Activated gamma-delta T cell (primary cell): Measurements from ENCODE around the gene HID1.

Source experiments
- DNase-seq: peaks from one replicate; lab custom pipeline; 2025; lab: John Stamatoyannopoulos, UW

The HID1 gene

DNA sequence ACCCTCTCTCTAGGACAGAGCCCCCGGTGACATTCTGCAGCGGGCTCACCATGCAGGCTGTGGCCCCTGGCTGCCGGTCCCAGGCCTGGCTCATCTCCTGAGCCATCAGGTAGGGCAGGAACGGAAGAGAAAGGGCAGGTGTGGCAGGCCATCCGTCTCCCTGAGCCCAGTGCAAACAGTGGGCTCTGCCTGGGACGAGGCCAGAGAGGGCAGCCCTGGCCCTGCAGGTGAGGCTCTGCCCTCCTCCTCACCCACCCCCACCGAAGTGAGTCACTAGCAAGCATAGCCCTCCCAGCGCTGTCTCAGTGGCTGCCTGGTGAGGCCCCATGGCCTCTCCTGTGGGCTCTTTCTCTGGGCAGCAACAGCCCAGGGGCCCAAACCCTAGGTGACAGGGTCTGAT, 22.4 kb downstream of the HID1 start:
- DNase-seq, result no peak

DNA sequence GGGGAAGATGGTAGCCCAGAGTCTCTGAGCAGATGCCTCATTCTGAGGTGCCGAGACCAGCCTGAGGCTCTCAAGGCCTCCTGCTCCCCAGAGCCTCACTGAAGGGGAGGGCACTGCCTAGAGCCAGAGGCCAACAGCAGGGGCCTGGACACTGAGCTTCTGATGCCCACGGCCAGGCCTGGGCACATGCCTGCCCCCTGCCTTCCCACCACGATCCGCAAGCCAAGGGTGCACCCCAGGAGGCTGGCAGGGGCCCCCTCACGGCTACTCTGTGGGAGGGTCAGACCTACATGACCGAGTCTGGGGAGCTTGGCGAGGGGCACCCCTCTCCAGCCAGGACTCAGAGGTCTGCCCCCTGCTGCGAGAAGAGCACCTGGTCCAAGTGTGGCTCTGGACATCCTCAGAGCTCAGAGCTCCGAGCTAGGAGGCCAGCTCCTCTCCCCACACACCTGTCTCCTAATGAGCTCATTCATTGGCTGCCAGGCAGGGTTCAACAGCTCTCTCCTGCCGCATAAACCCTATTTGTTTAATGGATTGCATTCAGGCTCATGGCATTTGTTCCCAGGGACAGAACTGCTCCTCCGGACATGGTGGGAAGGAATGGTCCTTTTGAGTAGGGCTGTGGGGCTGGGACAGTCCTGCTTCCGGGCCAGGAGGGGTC, 23.0 kb downstream of the HID1 start:
- no peak for DNase-seq

DNA sequence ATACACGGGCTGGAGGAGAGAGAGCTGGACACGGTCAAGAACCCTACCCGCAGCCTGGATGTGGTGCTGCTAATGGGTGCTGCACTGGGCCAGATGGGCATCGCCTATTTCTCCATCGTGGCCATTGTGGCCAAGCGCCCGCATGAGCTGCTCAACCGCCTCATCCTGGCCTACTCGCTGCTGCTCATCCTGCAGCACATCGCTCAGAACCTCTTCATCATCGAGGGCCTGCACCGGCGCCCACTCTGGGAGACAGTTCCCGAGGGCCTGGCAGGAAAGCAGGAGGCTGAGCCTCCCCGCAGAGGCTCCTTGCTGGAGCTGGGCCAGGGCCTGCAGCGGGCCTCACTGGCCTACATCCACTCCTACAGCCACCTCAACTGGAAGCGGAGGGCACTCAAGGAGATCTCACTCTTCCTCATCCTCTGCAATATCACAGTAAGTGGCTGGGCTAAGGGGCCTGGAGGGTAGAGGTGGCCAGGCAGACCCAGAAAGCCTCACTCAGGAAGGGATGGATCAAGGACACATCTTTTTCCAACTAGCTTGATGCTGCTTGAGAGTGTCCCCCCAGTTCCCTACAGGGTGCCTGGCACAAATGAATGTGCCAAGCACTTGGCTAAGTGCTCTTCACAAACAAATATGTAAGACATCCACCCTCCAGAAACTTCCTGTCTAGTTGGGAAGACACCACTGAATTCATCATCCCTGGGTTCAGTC, 25.4 kb downstream of the HID1 start:
- no peak for DNase-seq

DNA sequence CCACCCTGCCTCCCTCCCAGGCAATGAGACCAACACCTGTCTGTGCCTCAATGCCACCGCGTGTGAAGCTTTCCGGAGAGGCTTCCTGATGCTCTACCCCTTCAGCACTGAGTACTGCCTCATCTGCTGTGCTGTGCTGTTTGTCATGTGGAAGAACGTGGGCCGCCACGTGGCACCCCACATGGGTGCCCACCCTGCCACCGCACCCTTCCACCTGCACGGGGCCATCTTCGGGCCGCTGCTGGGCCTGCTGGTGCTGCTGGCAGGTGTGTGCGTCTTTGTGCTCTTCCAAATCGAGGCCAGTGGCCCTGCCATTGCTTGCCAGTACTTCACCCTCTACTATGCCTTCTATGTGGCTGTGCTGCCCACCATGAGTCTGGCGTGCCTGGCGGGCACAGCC, 25.9 kb downstream of the HID1 start:
- no peak for DNase-seq

DNA sequence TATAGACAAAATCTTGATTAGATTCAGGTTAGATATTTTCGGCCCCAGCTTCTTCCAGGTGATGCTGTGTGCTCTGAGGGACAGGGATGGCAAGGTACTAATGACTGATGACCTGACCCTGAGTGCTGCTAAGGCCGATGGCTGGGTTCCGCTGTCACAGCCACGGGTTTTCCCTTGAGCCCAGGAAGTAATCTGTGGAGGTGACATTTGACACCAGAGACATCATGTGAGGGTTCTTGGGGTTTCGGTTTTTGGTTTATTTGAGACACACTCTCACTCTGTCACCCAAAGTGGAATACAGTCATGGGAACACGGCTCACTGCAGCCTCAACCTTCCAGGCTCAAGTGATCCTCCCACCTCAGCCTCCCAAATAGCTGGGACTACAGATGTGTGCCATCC, 27.0 kb downstream of the HID1 start:
- no peak for DNase-seq

DNA sequence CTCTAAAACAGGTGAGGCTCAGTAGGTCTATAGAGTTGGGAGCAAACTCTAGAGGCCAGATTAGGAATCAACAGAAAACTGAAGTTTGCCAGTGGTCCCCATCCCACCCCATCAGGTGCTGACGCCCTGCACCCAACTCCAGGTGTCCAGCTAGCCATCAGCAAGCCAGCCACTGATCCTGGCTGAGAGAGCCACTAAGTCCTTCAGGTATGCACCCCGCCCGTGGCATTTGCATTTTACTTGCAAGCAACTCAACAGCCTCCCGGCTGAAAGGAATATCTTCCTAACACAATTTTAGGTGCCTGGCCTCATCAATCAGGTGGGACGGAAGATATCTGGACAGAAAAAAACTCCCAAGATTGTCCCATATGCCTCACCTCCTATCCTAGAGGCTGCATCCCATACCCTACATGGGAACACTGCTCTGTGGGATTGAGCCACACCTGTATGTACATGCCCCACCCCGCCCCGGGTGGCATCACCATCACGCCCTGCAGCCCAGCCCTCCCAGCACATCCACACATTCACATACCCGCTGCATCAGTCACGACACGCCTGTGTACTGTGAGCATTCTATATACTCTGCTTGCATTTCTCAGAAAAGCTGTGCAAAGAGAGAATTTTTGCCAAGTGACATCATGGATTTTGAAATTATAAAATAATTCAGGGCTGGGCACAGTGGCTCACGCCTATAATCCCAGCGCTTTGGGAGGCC, 28.6 kb downstream of the HID1 start:
- DNase-seq, result no peak

DNA sequence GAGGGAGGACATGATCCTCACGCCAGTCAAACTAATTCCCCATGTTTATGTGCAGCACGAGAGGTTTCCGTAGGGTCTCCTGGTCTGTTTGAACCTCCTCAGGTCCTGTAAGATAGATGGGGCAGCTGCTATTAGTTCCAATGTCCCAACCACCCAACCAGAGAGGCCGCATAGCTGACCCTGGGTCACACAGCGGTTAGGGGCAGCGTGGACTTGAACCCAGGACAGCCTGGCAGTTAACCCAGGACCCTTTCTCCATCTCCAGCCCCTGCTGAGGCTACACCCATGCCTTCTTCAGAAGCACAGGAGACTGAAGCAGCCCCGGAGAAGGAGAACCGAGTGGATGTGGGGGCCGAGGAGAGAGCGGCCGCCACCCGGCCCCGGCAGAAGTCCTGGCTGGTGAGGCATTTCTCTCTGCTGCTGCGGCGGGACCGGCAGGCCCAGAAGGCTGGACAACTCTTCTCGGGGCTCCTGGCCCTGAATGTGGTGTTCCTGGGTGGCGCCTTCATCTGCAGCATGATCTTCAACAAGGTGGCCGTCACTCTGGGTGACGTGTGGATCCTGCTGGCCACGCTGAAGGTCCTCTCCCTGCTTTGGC, 31.3 kb downstream of the HID1 start:
- DNase-seq, result no peak

DNA sequence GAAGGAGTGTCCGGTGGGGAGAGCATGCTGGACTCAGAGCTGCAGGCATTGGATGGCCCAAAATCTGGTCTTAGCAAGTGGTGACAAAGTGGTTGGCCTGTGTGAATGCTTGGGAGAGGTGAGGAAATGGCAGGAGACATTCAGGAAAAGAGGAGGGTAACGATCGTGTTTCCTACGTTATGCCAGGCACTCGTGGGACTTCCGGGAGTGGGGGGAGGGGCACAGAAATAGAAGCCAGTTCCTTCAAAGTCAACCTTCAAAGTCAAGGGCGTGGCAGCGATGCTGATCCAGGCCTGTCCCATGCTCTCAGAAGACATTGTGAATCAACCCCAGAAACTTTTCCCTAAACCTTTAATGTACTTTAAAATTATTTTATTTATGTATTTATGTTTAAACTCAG, 33.0 kb downstream of the HID1 start:
- no peak for DNase-seq

DNA sequence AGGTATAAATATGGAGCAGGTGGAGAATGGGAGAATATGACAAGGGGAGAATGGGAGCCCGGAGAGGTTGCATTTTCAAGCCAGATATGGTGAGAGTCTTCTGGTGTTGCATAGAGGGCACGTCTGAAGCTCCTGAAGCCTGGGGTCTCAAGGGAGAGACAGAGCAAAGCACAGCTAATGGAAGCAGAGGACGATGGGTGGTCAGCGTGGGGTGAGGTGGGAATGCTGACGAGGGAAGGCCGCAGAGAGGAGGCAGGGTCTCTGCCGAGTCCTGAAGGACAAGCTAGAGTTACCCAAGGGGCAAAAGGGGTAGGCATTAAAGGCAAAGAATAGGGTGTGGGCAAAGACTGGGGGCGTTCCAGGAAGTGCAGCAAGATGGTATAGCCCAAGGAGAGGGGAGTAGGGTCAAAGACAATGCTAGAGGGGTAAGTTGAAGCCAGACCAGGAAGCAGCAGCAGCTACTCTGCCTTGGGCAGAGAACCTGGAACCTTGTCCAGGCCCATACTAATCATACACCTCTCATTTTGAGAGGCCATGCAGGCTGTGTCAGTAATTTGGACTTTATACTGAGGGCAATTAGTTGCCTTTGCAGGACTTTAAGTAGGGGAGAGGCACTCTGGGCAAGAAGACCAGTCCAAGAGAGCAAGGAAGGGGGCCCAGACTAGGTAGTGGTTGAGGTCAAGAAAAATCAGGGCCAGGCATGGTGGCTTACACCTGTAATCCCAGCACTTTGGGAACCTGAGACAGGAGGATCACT, 34.2 kb downstream of the HID1 start:
- DNase-seq, result no peak

DNA sequence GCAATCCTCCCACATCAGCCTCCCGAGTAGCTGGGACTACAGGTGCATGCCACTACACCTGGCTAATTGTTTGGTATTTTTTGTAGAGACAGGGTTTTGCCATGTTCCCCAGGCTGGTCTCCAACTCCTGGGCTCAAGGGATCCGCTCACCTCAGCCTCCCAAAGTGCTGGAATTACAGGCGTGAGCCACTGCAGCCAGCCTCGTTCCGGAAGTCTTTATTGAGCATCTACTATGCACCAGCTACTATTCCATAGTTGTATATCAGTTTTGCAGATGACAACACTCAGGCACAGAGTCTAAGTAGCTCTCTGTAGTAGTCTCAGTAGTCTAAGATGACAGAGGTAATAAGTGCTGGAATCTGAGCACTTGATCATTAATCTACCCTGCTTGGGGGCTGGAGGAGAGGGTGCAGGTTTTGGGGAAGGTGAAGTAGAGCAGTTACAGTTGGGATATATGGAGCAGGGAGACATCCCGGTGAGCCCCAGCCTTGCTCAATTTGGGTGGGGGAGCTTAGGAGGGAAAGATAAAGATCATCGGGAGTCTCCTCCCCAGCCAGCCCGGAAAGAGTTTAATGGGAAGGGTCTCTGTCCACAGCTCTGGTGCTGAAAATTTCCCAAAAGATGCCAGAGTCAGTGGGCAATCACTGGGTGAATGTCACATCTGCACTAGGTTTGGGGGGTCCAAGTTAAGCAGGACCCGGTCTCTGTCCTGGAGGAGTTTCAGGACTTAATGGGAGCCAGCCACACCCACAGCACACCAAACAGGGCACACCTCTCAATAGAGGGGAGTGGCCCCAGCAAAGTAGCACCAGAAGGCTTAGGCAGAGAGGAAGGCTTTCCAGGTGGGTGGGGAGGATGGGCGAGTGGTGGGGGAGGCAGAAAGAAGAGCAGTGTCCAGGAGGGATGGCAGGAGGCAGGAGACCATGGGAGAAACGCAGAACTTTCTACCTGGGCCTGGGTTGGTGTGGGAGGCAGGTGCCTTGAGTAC, 35.2 kb downstream of the HID1 start:
- no peak for DNase-seq

DNA sequence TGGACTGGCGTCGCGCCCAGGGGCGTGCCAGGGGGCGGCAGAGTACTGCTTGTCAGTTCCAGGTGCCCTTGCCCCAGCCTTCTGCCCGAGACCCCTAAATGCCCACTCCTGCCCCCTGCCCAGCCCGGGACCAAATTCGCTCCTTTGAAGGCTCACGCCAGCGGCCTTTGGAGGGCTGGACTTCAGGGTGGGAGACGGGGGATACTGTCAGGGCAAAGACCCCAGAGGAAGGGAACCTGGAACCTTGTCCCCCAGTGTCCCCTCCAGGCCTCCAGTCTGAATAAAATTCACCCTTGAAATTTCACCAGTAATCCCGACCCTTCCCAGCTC, 36.1 kb downstream of the HID1 start:
- DNase-seq, result no peak

DNA sequence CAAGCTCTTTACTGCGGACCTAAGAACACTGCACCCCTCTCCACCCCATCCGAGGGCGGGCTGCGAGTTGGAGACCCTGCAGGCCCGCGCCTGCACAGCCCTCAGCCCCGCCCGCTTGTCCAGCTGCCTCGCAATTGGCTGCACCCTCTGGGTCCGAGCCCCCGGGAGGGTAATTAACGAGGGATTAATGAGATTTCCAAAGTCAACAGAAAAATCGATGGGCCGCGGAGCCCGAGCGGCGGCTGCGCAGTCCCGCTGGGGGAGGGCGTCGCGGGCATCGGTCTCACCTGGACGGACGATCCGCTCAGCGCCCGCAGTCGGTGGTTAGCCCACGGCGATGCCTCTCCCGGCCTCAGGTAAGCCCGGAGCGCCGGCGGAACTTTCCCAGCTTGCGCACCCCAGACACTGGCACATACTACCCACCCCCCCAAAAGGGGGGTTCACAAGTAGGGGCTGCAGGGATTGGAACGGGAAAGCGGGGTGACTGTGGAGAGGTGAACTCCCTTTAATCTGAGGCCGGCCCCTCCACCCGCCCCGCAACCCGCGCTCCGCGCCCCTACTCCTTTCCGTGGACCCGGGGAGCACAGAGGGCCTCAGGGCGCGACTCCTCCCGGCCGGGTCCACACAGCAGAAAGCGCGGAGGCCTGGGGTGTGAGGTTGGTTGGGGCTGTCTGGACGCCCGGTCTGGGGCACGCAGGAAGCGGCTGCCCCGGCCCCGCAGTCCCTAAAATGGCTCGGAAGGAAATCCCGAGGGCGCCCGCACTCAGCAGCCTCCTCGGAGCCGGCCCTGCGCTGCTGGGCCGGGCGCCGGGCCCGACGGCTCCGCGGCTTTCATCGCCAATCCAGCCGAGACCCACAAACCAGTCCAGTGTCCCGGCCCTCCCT, 36.7 kb downstream of the HID1 start, which contains the start of gene OTOP3:
OTOP3 (plus strand) TSS at position 314 of the 885 bp plus-strand sequence; CDS start at position 338, 24 bp downstream.
- no peak for DNase-seq

DNA sequence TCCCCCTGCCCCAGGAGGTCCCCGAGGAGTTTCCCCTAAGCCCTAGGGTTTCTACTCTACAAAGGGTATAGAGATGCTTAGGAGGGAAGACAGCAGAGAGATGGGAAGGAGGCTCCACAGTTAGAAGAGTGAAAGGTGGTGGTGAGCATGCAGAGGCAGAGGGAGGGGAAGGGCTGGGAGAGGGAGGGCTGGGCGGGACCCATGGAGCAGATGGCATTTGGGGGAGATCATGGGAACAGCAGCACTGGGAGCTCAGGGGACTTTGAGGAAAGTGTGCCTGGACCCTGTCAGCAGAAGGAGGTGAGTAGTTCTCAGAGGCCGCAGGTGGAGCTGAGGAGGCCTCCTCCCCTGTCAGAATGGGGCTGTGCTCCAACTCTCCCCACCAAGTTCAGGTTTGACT, 37.5 kb downstream of the HID1 start:
- no peak for DNase-seq

DNA sequence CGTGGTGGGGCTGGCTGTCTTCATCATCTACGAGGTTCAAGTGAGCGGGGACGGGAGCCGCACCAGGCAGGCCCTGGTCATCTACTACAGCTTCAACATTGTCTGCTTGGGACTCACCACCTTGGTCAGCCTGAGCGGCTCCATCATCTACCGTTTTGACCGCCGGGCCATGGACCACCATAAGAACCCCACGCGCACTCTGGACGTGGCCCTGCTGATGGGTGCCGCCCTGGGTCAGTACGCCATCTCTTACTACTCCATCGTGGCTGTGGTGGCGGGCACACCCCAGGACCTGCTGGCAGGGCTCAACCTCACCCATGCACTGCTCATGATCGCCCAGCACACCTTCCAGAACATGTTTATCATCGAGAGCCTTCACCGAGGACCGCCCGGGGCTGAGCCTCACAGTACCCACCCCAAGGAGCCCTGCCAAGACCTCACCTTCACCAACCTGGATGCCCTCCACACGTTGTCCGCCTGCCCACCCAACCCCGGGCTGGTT, 42.0 kb downstream of the HID1 start:
- no peak for DNase-seq

DNA sequence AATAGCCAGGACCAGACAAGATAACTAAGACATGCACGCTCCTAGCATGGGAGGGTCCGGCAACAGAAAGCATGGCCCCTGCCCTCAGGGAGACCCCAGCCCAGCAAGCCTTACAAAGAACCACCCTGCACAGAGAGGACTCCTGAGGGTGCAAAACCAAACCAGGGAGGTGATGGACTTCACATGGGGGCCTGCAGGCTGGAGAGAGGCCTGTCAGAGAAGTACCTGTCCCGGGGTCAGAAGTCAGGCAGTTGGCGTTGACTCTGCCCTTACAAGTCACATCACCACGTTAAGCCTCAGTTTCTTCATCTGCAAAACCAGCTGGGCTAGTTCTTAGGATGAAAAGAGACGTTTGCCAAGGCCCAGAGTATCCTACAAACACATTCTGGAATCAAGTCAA, 43.8 kb downstream of the HID1 start:
- DNase-seq, result no peak

DNA sequence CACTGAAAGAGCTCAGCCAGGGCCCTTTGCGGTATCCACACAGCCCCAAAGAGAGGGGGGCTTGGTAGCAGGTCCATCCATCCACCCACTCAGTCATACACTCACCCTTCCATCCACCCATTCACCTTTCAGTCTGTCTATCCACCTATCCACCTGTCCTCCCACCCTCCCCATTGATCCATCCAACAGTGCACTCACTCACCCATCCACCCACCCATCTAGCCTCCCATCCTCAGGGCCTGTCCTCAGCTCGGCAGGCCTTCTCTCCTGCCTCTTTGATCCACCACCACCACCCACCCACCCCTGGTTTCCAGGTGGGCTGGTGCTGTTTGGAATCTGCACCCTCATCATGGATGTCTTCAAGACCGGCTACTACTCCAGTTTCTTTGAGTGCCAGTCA, 47.3 kb downstream of the HID1 start:
- no peak for DNase-seq

DNA sequence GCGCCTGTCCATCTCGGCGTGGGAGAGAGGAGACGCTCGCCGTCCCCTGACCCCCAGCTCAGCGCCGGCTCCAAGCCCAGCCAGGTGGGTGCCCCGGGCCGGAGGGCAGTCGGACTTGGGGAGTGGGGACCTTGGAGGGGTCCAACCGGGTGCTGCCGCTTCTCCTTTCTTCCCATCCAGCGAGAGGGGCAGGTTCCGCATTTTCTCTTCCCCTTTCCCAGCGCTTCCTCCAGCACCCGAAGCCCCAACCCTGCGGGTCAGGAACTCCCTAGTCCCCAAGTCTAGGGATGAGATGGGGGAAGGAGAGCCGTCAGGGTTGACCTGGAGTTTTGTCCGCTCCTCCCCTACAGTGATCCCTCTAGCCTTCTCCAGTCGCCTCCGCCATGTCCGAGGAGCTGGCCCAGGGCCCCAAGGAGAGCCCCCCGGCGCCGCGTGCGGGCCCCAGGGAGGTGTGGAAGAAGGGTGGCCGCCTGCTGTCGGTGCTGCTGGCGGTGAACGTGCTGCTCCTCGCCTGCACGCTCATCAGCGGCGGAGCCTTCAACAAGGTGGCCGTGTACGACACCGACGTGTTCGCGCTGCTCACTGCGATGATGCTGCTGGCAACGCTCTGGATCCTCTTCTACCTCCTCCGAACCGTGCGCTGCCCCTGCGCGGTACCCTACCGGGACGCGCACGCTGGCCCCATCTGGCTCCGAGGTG, 48.2 kb downstream of the HID1 start, which contains the start of gene OTOP2:
OTOP2 (plus strand) TSS at position 24 of the 699 bp plus-strand sequence; CDS start at position 384, 360 bp downstream.
- no peak for DNase-seq

DNA sequence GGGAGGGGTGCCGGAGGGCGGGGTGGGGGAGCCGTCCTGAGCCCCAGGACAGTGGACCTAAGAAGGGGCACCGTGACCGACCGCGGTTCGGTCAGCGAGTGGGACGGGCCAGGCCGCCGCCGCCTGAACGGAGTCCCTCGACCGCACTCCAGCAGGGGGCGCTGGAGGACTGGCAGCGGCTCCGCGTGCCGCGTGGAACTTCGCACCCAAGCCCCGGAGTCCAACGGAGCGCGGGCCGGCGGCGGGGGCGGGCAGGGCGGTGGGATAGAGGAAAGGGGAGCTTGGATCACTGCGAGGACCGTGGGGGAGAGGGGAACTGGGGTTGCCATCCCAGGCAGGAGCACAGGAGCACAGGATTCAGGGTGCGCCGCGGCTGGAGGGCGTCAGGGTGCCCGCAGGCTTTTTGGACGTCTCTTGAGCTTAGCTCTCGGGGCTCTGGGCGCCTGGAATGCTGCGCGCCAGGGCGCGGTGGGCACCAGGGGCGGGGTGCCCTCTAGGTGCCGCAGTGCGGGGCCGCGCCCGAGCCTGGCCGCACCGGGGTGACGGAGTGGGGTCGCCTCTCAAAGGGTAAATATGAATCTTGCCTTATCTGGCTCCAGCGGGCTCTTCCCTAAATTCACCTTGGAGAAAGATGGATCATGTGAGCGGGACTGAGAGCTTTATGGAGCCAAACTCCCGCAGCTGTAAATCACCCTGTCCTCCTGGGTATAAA, 48.9 kb downstream of the HID1 start:
- DNase-seq, result peak; percentile 41
